GM21737 (cell line): ENCODE results near the gene RNASEH2A.
A peak's percentile ranks its signal among the peaks of the same experiment; 100 is the strongest.

ENCODE experiments used
- ATAC-seq: cut with Tn5 transposase; IDR thresholded peaks from one replicate; pipeline ENCODE4 v1.9.1; 2021; ENCODE audit warnings: mild to moderate bottlenecking, moderate library complexity; ENCODE audit not compliant: unreplicated experiment

The RNASEH2A gene

DNA sequence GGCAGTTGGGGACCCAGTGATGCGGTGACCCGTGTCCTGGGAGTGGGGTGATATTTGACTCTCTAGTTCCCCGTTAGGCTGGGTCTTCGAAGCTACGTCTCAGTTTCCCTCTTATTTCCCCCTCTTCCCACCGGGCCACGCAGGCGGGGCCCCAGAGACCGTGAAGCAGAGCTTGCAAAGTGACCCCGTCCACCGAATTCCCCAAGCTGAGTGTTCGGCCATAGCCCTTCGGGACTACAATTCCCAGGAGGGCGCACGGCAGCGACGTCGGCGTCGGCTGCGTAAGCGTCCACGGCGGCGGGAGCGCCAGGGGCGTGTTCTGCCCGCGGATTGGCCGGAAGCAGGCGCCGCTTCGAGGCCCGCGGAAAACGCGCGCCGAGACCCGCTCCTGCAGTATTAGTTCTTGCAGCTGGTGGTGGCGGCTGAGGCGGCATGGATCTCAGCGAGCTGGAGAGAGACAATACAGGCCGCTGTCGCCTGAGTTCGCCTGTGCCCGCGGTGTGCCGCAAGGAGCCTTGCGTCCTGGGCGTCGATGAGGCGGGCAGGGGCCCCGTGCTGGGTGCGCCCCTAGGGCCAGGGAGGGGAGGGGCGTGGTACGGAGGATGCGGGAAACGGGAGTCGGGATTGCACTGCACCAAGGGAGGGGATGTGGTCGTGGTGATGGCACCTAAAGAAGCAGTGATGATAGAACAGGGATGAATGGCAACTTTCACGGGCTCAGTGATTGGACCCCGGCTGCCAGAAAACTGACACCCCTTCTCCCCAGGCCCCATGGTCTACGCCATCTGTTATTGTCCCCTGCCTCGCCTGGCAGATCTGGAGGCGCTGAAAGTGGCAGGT, at the start of gene RNASEH2A:
Gene RNASEH2A, plus strand, starts transcription at position 343 of the 840 bp plus-strand sequence. Its CDS starts 90 bp downstream, at position 433.
- peak; percentile 83 for ATAC-seq

DNA sequence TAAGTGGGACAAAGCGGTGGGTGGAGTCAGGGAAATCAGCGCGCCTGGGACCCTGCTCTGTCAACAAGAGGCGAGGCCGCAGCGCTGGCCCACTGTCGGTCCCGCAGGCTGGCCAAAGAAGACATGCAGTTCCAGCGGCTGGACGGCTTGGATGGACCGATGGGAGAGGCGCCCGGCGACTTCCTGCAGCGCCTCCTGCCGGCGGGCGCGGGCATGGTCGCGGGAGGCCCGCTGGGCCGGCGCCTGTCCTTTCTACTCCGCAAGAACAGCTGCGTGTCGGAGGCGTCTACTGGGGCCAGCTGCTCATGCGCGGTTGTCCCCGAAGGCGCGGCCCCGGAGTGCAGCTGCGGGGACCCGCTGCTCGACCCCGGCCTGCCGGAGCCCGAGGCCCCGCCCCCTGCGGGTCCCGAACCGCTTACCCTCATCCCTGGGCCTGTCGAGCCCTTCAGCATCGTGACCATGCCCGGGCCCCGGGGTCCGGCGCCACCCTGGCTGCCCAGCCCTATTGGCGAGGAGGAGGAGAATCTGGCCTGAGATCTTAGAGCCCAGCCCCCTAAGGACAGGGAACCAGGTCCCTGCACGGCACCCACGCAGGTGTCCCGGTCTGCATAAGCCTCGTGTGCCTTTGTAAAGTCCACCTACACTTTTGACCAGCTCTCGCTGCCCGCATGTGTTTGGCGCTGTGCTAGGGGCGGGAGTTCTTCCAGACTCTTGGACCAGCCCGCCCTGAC, 48.7 kb upstream of the RNASEH2A start:
- no peak for ATAC-seq

DNA sequence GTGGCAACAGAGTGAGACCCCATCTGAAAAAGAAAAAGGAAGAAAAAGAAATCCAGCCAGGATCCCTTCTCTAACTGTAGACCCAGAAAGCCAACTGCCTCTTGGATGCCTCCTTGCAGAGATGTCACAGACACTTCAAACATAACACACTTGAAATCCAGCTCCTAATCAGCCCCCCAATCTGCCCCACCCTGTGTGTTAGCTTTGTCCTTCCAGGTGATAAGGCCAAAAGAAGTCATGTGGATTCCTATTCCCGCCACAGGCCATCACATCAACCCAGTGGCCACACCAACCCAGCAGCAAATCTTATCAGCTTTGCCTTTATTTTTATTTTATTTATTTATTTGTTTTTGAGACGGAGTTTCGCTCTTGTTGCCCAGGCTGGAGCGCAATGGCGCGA, 46.7 kb upstream of the RNASEH2A start:
- no peak for ATAC-seq

DNA sequence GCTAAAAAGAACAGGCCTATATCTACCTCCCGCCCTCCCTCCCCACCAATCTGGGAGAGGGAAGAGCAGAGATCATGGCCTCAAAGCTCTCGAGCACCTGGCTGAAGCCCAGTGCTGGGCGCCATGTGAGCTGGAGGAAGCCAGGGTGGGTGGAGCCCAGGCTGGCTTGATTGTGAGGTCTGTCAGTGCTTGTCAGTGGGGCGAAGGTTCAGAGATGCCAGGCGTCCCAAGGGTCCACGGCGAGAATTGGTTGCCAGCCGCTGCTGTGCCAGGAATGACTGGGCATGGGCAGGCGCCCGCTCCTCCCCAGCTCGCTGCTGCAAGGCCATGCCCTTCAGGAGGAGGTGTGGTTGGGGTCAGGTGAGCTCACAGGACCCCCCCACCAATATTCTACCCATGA, 43.3 kb upstream of the RNASEH2A start:
- ATAC-seq: no peak

DNA sequence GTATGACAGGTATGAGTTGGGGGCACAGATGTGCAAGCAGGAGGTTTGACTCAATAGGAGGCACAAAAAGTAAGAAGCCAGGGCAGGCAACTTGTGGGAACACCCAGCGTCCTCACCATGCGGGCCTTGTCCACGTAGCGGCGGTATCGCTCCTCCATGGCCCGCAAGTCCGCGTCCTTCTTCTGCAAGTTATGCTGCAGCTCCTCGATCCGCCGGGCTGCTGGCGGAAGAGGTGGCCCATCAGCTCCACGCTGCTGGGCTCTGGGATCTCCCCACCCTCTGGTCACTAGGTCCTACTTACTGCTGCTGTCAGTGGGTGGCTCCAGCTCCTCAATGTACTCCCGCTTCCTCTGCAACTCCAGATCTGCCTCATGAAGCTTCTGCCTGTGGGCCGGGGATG, 41.7 kb upstream of the RNASEH2A start:
- ATAC-seq: no peak

DNA sequence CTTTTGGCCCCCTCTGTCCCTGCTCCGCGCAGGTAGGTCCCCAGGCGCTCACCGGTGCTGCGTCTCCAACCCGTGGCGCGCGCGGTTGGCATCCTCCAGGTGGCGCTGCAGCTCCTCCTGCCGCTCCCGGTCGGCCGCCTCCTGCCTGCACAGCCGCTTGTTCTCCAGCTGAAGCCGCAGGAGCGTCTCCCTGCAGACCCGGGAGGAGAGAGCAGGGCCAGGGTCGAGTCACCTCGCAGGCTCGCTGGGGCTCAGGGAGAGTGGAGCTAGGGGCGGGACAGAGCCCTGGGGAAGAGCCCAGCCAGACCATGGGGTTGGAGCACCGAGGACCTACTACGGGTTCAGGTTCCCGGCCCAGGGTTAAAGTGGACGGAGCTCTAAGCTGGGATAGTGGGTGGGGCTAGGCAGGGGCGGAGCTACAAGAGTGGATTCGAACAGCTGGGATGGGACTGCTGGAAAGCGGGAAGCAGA, 40.3 kb upstream of the RNASEH2A start:
- ATAC-seq: peak; percentile 54

DNA sequence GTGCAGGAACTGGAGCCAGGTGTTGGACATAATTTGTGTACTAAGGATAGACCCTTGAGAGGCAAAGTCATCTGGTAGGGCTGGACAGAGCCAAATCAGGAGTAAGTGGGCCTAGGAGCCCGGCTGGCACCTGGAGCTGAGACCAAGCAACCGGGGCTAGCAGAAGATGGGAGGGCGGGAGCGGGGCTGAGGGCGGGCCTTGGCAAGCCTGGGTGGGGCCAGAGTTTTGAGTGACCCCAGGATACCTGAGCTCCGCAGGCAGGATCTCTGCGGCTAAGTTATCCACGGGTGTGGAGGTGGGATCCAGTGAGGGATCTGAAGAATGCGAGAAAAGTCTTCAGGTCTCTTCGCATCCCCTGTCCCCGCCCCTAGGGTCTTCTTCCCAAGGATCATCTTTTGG, 39.2 kb upstream of the RNASEH2A start:
- no peak for ATAC-seq

DNA sequence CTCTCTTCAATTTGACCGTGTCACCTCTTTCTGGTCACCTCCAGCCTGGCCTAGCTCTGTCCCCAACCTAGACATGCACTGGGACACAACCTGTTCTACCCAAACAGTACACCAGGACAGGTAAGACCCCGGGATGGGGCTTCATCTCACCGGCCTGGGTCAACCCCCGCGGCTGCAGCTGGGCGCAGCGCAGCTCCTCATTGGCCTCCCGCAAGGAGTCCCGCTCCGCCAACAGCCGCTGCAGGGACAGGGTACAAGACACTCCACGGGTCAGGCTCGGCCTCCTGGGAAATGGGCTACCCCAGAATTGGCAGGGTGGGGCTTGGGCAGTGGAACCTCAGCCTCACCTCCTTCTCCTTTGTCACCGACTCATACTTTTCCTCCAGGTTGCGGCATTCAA, 38.7 kb upstream of the RNASEH2A start:
- no peak for ATAC-seq

DNA sequence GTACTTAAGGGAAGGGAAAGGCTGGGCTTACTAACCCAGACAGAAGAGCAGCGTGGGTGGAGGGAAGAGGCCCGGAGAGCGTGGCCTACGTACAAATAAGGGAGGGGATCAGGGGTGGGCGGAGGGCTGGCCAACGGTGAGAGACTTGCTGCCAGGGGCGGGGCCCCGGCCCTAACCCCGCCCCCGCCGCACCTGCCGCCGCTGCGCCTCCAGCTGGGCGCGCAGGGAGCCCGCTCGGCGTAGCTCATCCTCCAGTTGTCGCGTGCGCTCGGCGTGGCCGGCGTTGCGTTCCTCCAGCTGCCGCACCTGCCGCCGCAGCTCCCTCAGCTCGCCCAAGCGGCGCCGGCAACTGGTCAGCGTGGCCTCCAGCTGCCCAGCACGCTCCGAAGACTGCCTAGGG, 36.7 kb upstream of the RNASEH2A start:
- no peak for ATAC-seq

DNA sequence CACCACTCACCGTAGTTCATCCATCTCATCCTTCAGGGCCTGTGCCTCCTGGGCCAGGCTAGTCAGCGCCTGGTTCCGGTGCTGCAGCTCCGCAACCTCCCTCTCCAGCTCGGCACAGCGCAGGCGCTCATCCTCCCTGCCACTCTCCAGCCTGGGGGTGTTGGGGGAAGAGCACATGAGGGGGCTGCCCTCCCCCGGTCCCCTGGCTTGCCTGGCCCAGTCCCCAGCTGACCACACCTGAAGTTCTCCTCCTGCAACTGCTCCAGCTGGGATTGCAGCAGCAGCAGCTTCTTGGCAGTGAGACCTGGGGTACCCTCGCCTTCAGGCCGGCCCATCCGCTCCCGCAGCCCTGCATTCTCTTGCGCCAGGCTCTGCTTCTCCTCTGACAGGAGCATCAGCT, 35.5 kb upstream of the RNASEH2A start:
- no peak for ATAC-seq

DNA sequence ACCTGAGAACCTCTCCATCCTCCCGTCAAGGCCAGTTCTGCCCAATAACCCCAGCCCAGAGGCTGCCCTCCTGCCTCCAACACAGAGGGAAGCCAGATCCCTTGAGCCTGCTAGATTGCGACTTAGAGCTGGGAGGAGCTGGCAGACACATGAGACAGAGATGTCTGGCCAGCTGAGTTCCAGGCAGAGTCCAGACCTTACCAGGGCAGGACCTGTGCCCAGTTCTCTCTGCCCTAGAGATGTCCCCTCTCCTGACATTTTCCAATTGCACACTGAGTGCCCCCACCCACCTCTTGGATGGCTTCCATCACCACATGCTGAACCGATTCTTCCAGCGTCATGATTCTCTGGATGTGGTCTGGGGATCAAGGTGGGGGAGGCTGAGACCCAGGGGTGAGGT, 34.1 kb upstream of the RNASEH2A start:
- ATAC-seq: no peak

DNA sequence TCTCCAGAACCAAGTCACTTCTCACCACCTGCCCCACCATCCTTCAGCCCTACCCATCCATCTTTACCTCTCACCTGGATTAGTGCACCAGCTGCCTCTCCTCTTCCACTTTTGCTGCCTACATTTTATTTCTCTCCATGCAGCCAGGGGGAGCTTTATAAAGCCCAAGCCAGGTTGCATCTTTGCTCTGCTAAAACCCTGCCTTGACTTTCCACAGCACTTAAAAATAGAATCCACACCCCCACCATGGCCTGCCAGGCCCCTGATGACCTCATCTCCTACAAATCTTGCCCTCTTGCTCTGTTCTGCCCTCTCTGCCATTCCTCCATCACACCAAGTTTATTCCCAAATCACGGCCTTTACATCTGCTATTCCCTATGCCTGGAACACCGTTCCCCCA, 32.8 kb upstream of the RNASEH2A start:
- no peak for ATAC-seq

DNA sequence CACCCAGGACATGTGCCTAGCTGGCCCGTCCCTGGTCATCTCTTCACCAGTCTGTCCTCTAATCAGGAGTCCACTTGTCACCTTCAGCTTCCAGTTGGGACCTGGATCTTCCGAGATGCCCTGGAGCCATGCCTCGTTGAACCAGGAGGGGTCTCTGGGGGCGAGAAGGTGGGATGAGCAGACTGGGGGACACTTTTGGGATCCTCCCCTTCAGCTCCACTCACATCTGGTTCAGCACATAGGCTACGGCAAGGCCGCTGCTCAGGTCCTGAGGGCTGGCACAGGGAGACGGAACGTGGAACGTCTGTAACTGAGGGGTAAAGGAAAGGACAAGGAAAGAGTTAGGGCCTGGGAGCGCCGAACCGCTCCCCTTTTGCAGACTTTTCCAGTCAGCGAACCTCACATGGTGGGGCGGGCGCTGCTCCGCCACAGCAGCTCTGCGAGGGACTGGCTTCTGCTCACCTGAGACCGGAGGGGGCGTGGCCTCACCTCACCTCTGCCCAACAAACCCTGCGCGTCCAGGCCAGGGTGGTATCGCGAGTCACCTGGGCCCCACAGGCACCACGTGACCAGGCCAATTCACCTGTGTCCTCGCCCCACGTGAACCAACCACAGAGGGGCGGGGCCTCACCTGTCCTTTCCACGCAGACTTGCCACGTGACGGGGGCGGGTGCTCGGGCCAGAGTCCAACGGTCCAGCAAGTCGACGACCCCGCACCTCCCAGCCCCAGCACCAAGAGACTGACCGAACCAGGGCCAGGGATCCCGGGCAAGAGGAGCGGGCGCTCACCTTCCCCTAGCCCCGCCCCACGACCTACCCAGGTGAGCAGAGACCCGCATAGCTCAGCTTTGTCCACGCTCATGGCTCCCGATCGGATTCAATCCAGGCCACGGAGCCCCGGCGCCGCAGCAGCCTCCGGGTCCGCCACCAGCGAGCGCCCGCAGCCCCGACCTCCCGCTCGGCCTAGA, 31.5 kb upstream of the RNASEH2A start, which contains the start of gene HOOK2:
Gene HOOK2, minus strand, starts transcription at position 965 of the 968 bp plus-strand sequence. Its CDS starts 103 bp downstream, at position 862.
- ATAC-seq: no peak

DNA sequence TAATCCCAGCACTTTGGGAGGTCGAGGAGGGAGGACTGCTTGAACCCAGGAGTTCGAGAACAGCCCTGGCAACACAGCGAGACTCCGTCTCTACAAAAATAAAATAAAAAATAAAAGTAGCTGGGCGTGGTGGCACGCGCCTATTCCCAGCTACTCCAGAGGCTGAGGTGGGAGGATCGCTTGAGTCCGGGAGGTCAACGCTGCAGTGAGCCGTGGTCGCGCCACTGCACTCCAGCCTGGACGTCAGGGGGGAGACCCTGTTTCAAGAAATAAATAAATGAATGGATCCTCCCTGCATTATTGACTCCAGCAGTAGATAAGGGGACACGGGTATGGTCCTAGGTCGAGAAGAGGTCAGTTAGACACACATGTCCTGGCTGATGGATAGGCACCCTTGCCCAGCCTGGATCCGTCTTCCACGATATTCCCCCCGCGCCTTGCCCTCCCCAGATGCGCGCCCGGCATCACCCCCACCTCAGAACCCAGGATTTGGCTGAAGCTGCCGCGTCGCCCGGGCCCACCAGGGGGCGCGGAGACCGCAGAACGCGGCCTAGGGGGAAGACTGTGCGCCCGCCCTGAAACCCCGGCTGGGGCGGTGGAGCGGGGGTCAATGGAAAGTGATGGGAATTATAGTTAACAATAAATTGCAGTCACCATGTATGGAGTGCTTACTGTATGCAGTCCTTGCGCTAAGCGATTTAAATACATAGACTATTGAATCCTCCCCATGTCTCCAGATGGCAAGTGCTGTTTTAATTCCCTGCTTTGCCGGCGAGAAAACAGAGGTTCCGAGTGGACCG, 29.0 kb upstream of the RNASEH2A start:
- peak; percentile 46 for ATAC-seq

DNA sequence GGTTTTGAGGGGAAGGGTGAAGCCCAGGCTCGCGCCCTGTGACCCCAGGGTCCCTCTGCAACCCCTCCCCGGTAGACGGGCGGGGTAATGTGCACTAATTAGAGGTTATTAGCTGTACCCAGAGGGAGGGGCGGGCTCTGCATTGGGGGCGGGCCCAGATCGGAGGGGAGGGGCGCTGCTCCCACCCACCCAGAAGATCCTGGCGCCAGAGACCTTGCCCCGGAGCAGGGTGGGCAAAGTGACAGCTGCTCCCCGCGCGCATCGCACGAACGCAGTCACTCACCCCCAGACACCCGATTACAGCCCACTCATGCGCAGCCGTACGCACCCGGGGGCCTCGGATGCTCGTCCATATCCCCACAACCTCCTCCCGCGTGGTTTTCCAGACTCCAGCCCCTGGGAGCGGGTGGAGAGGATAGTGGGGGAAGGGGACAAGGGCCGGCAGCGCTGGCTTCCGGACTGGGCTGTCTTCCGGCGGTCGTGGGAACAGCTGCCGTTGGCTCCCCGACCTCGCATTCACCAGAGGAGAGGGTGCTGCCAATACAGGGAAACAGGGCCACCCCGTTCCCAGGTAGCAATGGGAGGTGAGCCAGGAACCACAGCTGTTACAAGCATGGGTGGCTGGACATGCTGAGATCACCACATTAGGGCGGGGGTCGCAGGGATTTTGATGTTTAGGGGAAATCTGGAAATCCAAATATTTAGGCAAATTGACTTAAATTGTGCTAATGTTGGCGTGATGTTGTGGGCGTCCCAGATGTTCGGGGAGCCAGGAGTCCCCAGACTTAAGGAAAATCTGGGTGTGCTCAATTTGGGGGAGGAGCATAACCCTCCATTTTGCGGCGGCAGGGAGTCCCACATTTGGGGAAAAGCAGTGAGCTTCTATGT, 28.1 kb upstream of the RNASEH2A start:
- ATAC-seq: peak; percentile 10

DNA sequence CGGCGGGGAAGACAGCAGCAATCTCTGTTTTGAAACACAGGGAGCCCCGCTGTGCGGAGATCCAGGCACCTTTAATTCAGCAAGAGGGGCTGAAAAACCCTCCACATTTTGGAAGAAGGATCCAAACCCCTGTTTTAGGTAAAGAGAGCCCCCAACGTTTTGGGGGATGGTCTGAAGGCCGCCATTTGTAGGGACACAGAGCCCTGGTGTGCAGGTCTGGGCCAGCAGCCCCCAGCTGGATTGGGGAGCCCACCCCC, 27.6 kb upstream of the RNASEH2A start:
- no peak for ATAC-seq

DNA sequence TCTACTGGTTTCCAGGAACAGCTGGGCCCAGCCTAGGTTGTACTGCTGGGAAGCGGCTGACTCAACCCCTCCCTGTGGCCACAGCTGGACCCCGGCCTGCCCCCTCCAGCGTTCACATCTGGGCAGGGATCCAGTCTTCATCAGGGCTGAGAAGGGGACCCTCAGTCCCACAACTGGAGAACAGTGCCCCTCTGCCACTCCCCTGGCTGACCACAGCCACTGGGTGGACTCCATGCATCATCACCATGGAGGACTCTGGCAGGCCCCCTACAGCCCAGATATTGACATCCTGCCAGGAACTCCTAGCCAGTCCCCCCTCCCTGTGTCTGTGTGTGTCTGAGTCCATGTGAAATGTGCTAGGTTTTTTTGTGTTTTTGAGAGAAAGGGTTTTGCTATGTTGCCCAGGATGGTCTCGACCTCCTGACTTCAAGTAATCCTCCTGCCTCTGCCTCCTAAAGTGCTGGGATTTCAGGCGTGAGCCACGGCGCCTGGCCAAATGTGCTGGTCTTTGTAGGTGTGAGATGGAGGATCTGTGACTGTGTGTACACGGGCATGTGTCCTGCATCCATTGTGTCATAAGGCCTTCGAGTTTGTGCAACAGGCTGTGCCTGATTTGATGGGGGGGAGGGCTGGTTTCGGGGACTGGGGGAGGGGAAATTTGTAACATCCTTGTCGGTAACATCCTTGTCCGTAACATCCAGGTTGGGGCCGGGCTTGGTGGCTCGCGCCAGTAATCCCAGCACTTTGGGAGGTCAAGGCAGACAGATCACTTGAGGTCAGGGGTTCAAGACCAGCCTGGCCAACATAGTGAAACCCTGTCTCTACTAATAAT, 27.0 kb upstream of the RNASEH2A start:
- ATAC-seq: no peak

DNA sequence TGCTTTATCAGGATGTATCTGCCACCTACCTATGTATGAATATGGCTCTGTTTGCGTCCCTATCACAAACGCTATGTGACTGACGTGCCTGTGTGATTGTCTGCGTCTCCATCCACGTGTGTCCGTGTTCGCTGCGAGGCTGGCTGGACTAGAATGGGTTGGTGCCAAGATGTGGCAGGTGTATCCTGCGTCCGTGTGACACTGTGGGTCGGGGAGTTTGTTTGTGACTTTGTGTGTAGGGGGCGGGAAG, 24.3 kb upstream of the RNASEH2A start:
- ATAC-seq: no peak
